Limb (tissue), 2 donors: Measurements from ENCODE around the gene GGT6.
"Not testable (repeated sequence)": the region's sequence is repeated elsewhere in the genome, so short reads cannot be mapped to it uniquely, and the experiment has no call there.

Experiments
- DNase-seq, 2 donors: peaks; one replicate each; pipeline ENCODE4 v3.0.0-alpha.2; 2016; ENCODE audit errors: extremely low spot score in 2 of 2

GGT6 gene

GRCh38 chr17:4560421-4560820 is at the start of gene GGT6:
TSS of gene GGT6 (minus strand) at chr17:4560577. CDS start at chr17:4560521, 56 bp downstream.
- peak in 1 of 2 donors; percentile 30 for DNase-seq

- DNase-seq = no peak
These were observed 49.8 kb upstream of the GGT6 start for GRCh38 chr17:4610162-4610561.

- DNase-seq = no peak
These were observed 49.4 kb upstream of the GGT6 start for GRCh38 chr17:4609761-4610160.

- peak; percentile 53 to 66 for DNase-seq
These were observed 47.4 kb upstream of the GGT6 start for GRCh38 chr17:4607773-4608187.

GRCh38 chr17:4607261-4607741 is 46.9 kb upstream of the GGT6 start:
- no peak for DNase-seq

- no peak for DNase-seq
These were observed 45.4 kb upstream of the GGT6 start for GRCh38 chr17:4605826-4606225.

GRCh38 chr17:4604736-4605135 is 44.4 kb upstream of the GGT6 start:
- not testable (repeated sequence) for DNase-seq

- DNase-seq = peak; percentile 84 to 86
These were observed 43.8 kb upstream of the GGT6 start for GRCh38 chr17:4604111-4604644.

- DNase-seq = no peak
These were observed 41.7 kb upstream of the GGT6 start for GRCh38 chr17:4602041-4602440.

- DNase-seq = no peak
These were observed 40.9 kb upstream of the GGT6 start for GRCh38 chr17:4601326-4601725.

GRCh38 chr17:4600563-4600962 is 40.2 kb upstream of the GGT6 start:
- DNase-seq = no peak

GRCh38 chr17:4599505-4600281 is 39.3 kb upstream of the GGT6 start:
- DNase-seq = peak; percentile 60 to 80

GRCh38 chr17:4598776-4599504 is 38.6 kb upstream of the GGT6 start:
- DNase-seq = no peak

- DNase-seq = no peak
These were observed 37.6 kb upstream of the GGT6 start for GRCh38 chr17:4597975-4598374.

GRCh38 chr17:4596636-4597380 is 36.4 kb upstream of the GGT6 start:
- no peak for DNase-seq

- not testable (repeated sequence) for DNase-seq
These were observed 35.4 kb upstream of the GGT6 start for GRCh38 chr17:4595685-4596342.

- no peak for DNase-seq
These were observed 34.7 kb upstream of the GGT6 start for GRCh38 chr17:4594931-4595684.

- no peak for DNase-seq
These were observed 34.0 kb upstream of the GGT6 start for GRCh38 chr17:4594406-4594805.

GRCh38 chr17:4593021-4593421 is 32.6 kb upstream of the GGT6 start:
- no peak for DNase-seq

GRCh38 chr17:4592240-4593005 is 32.0 kb upstream of the GGT6 start:
- no peak for DNase-seq
